ENCODE measurements around the gene NINJ2. TPM values are rescaled to one million over a fixed set of nuclear protein-coding genes. Genes with fewer than 3 reads are reported as not detected.

The NINJ2 gene
- total and polyA plus RNA-seq, 12 donors = 1.1 to 9.1 (median 2.0) TPM

DNA sequence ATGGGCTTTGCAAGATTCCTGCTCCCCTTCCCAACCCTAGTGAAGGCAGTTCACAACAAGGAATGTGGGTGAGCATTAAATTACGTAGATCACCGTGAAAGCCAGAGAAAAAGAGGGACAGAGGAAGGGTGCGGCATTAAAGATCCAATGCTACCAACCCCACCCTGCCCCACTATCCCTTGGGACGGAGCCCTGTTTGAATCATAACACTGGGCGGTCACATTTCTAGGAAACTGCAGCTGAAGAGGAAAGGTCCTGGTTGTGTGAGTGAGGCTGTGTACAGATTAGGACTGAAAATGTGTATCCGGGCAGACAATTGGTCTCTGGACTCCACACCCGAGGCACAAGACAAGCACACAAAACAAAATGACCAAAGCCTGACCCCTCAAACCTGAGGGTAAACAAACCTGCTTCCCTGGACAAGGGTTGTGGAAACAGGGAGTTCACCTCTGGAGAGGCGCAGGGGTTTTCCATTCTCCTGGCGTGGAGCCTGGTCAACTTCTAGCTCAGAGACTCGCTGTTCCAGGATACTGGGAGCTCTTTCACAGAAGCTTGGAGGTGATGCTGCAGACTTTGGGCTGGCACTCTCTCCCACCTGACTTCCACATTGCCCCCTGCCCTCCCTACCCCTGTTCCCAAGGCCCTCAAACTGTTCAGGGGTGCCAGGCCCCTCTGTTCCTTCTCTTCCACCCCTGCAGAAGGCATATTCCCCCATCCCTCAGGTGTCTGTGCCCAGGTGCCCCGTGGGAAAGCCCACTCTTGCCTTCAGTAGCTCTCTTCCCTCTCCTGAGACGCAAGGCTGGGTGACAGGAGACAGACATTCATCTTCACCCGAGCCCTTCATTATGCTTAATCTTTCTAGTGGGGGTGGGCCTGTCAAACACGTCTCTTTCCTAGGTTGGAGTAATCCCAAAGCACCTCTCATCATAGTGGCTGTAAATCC is 16.5 kb downstream of the NINJ2 start:
- WGBS, 4 donors = 72 to 84% (median 81%) methylated on average over 13 to 14 of the region's 14 CpGs
- DNase-seq = peak in 4 of 7 donors; percentile 17 to 48 (median 35)
- no peaks in the 10 kb centered on the region for H3K9me3 ChIP-seq (replicated peaks in 1 of 3)
- H3K27me3 ChIP-seq = no peaks in the 10 kb centered on the region
- H3K4me1 ChIP-seq (replicated peaks in 1 of 2) = peaks cover 34 to 42% of the 10 kb centered on the region in 2 donors
- peak overlapping the region; percentile 70 to 99 (median 93) for H3K27ac ChIP-seq
- no peaks in the 10 kb centered on the region for H3K36me3 ChIP-seq (replicated peaks in 1 of 2)
- intact Hi-C loops (cut with DNase I) = loop anchor here in 1 of 2 donors (10.0 kb wide), 1 partner anchor 72 kb away; no protein-coding TSS in a partner anchor
- no peak overlapping the region for H3K4me3 ChIP-seq
- no peak for TF ChIP-seq POLR2A (IDR thresholded peaks at IDR 0.05)
- TF ChIP-seq, protein P1, sequence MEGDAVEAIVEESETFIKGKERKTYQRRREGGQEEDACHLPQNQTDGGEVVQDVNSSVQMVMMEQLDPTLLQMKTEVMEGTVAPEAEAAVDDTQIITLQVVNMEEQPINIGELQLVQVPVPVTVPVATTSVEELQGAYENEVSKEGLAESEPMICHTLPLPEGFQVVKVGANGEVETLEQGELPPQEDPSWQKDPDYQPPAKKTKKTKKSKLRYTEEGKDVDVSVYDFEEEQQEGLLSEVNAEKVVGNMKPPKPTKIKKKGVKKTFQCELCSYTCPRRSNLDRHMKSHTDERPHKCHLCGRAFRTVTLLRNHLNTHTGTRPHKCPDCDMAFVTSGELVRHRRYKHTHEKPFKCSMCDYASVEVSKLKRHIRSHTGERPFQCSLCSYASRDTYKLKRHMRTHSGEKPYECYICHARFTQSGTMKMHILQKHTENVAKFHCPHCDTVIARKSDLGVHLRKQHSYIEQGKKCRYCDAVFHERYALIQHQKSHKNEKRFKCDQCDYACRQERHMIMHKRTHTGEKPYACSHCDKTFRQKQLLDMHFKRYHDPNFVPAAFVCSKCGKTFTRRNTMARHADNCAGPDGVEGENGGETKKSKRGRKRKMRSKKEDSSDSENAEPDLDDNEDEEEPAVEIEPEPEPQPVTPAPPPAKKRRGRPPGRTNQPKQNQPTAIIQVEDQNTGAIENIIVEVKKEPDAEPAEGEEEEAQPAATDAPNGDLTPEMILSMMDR (IDR thresholded peaks at IDR 0.05) = no peak

DNA sequence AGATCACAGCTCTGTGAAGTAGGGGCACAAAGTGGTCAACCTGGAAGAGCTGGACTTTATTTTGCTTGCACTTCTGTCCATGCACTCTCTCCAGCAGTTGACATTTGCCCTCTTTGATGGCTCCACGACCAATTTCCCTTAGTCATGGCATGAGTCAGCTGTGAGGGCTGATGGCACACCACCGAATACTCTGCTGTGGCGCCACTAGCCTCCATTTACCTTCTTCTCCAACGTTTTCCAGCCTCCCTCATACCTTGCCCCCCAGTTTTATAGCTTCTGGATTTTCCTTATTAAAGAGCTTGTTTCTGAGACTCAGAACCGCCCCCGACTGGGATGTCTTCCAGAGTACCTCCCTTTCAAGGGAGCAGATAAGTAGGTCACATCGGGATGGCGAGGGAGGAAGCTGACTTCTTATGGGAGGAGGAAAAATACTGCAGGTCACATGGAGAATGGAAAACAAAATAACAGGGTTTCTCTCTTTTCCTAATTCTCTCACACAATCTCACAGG is 17.6 kb downstream of the NINJ2 start:
- peak; percentile 62 to 80 (median 76) for DNase-seq
- intact Hi-C loops (cut with DNase I) = loop anchor here in 1 of 2 donors (10.0 kb wide), 1 partner anchor 71 kb away; no protein-coding TSS in a partner anchor
- no peaks in the 10 kb centered on the region for H3K27me3 ChIP-seq
- no peaks in the 10 kb centered on the region for H3K9me3 ChIP-seq (replicated peaks in 1 of 3)
- TF ChIP-seq, protein P1 (IDR thresholded peaks at IDR 0.05) = no peak
- TF ChIP-seq POLR2A (IDR thresholded peaks at IDR 0.05) = peak in 1 of 2 donors; percentile 20
- H3K4me1 ChIP-seq (replicated peaks in 1 of 2) = peaks cover 34 to 42% of the 10 kb centered on the region in 2 donors
- 10 to 19% (median 15%) methylated on average over 8 of the region's 8 CpGs for WGBS, 4 donors
- no peaks in the 10 kb centered on the region for H3K36me3 ChIP-seq (replicated peaks in 1 of 2)
- H3K4me3 ChIP-seq = no peak overlapping the region
- H3K27ac ChIP-seq = peak overlapping the region; percentile 70 to 99 (median 93)

DNA sequence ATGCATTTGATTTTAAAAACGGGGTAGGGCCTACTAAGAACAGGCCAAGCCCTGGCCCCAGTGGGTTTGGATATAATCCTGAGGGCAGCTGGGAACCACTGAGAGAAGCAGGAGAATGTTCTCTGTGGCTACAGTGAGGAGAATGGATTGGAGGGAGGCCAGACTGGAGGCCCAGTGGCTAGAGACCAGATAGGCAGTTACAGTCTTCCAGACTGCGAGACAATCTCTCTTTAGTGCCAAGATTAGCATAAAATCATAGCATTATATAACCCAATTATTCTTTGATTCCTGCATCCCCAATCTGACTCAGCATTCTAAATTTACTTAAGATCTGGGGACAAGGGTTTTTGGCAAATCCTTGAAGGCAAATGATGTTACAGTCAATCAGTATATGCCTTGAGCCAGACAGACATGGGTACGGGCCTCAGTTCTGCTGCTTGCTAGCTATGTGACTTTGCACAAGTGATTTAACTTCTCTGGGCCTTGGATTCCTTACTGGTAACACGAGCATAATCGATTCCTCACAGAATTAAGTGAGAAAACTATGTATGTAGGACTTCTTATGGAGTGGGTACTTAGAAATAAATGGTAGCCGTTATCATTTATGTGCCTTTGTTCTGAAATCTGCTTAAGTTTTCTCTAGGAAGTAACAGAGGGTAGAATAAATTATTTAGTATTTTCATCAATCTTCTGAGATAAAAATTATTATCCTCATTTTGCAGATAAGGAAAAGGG is 18.3 kb downstream of the NINJ2 start:
- Histone ChIP-seq H3K36me3 (replicated peaks in 1 of 2) (no peaks in the 10 kb centered on the region), H3K9me3 (replicated peaks in 1 of 3) (no peaks in the 10 kb centered on the region), H3K4me1 (replicated peaks in 1 of 2) (peaks cover 34 to 42% of the 10 kb centered on the region in 2 donors), H3K27me3 (no peaks in the 10 kb centered on the region), H3K4me3 (no peak overlapping the region), H3K27ac (peak overlapping the region; percentile 70 to 99 (median 93))
- WGBS, 4 donors = 53 to 61% (median 57%) methylated on average over 6 of the region's 6 CpGs
- TF ChIP-seq, protein P1 (IDR thresholded peaks at IDR 0.05) = no peak
- no peak for TF ChIP-seq POLR2A (IDR thresholded peaks at IDR 0.05)
- DNase-seq = no peak
- intact Hi-C loops (cut with DNase I) = loop anchor here in 1 of 2 donors (10.0 kb wide), 1 partner anchor 70 kb away; no protein-coding TSS in a partner anchor

DNA sequence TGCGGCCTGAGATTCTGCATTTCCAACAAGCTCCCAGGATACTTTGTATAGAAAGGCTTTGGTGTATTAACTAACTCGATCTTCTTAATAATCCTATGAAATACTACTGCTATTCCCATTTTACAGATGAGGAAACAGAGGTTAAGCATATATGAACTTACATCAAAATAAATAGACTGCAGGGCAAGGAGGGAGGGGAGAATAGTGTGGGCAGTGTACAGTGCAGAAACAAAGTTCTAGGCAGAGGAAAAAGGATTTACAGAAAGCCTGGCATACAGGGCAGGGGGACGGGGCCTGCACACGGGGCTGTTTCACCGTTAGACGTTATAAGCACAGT is 19.0 kb downstream of the NINJ2 start:
- H3K4me3 ChIP-seq = no peak overlapping the region

More for the DNA sequence above, 19.0 kb downstream of the NINJ2 start:
- H3K36me3 ChIP-seq (replicated peaks in 1 of 2) = no peaks in the 10 kb centered on the region
- no peaks in the 10 kb centered on the region for H3K9me3 ChIP-seq (replicated peaks in 1 of 3)
- WGBS, 4 donors = 90 to 94% (median 92%) methylated on average over 6 of the region's 6 CpGs
- no peak for DNase-seq
- TF ChIP-seq POLR2A (IDR thresholded peaks at IDR 0.05) = no peak
- TF ChIP-seq, protein P1 (IDR thresholded peaks at IDR 0.05) = no peak
- H3K27ac ChIP-seq = peak overlapping the region; percentile 90 to 99 (median 94)
- intact Hi-C loops (cut with DNase I) = loop anchor here in 1 of 2 donors (10.0 kb wide), 1 partner anchor 69 kb away; no protein-coding TSS in a partner anchor
- no peaks in the 10 kb centered on the region for H3K27me3 ChIP-seq
- H3K4me1 ChIP-seq (replicated peaks in 1 of 2) = peaks cover 34 to 42% of the 10 kb centered on the region in 2 donors
